OCI-M2 (cell line): ENCODE data around the gene MAN1A1.

Source experiments
- DNase-seq: peaks from one replicate; lab custom pipeline; 2025; ENCODE audit not compliant: unreplicated experiment; lab: John Stamatoyannopoulos, UW

MAN1A1 gene

DNA sequence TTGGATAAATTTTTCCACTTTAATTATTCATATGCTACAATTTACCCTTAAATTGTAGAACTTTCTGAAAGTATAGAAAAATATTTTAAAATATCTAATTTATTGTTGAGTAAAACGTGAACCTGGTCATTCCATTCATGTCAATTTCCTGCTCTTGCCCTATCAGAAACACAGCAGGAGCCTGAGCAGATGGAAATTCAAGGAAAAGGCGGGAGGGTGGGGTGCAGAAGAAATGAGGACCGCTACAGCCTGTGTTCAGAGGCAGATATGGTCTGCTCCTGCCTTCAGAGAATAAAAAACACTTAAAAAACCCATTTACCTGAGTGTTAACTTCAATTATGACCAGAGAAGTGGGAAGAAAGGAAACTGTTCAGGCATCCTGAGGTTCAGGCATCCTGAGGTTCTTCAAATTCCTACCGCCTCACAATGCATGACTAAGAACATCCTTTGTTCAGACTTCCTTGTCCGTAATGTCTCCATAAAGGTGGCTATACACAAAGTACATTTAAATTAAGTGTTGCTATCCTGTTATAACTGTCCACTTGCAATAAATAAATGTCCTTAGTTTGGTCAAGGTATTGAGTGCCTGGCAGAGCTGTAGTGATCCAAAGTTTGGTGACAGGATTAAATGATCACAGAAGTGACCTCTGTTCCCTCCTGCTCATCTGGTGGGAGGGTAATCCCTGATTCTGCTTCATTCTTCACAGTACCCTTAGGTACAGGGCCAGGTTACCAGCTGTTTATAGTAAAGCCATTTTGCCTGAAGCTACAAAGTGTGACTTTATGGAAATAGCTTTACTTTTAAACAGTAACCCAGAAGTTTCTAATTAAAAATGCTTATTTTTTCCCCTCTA lies 109.1 kb downstream of the MAN1A1 start:
- DNase-seq: no peak

- DNase-seq: no peak
These were observed 112.3 kb downstream of the MAN1A1 start for GRCh38 chr6:119237177-119237715.

- no peak for DNase-seq
These were observed 114.6 kb downstream of the MAN1A1 start for GRCh38 chr6:119234941-119235340.

DNA sequence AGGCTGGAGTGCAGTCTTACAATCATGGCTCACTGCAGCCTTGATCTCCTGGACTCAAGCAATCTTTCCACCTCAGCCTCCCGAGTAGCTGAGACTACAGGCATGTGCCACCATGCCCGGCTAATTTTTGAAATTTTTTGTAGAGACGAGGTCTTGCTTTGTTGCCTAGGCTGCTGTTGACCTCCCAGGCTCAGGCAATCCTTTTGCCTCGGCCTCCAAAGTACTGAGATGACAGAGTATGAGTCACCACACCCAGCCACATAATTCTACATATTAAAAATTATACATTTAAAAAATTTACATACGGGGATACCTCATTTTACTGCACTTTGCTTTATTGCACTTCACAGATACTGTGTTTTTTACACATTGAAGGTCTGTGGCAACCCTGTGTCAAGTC lies 115.1 kb downstream of the MAN1A1 start:
- no peak for DNase-seq

- DNase-seq: no peak
These were observed 116.1 kb downstream of the MAN1A1 start for GRCh38 chr6:119233312-119233984.

DNA sequence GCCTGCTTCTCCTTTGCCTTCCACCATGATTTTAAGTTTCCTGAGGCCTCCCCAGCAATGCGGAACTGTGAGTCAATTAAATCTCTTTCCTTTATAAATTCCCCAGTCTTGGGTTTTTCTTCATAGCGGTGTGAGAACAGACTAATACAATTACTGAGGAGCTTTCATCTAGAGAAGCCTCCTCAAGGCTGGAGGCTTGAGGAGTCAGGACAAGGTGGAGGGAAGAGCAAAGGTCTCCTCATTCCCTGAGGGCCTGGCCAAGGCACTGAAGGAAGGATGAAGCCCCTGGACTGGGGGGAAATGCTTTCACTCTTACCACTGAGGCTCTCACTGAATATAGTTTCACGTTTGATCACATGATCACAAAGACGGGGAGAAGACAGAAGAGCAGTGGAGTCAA lies 118.2 kb downstream of the MAN1A1 start:
- no peak for DNase-seq

- no peak for DNase-seq
These were observed 119.4 kb downstream of the MAN1A1 start for GRCh38 chr6:119230160-119230559.

GRCh38 chr6:119227377-119227776 lies 122.2 kb downstream of the MAN1A1 start:
- no peak for DNase-seq

- DNase-seq: no peak
These were observed 123.5 kb downstream of the MAN1A1 start for GRCh38 chr6:119226089-119226488.

GRCh38 chr6:119224095-119224701 lies 125.4 kb downstream of the MAN1A1 start:
- DNase-seq: no peak

DNA sequence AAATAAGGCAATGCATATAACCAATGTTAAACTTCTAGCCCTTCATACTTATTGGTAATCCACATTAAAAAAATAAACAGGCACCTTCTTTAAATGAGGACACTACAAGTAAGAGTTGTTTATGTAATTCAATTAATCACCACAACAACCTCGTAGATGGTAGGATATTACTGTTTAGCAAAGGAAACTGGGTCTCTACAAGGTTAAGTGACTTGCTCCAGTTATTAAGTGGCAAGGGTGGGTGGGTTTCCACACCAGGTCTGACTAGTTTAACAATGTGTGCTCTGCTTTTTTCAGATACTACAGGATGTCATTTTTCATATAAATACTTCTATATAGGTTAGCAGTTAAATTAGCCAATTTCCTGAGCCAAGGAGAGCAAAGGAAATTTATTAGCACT lies 129.1 kb downstream of the MAN1A1 start:
- DNase-seq: no peak

GRCh38 chr6:119218548-119218947 lies 131.0 kb downstream of the MAN1A1 start:
- no peak for DNase-seq

DNA sequence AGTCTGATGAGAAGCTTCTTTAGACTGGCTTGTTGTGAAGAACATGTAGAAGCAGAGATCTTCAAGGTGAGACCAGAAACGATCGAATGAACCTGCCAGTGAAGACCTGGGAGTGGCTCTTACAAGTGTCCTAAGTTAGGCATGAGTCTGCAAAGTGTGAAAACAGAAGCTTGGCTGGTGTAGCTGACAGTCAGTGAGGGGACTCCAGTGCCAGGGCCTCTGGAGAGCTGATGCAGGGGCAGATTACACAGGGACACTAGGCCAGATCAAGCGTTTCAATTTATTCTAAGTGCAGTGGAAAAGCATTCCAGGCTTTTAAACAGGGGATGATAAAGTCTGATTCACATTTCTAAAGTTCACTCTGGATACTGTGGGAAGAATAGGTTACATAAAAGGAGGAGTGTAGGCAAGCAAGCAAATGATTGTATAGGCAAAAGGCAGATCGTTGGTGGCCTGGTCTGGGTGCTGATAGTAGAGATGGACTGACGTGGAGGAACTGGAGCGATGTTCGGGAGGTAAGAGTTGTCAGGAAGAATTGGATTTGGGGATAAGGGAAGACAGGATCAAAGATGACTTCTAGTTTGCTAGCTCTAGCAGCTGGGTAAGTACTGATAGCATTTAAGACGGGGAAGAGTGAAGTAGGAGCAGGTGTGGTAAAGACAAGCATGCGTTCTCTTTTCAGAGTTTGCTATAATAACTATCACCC lies 133.5 kb downstream of the MAN1A1 start:
- DNase-seq: no peak

GRCh38 chr6:119215309-119215708 lies 134.3 kb downstream of the MAN1A1 start:
- no peak for DNase-seq

DNA sequence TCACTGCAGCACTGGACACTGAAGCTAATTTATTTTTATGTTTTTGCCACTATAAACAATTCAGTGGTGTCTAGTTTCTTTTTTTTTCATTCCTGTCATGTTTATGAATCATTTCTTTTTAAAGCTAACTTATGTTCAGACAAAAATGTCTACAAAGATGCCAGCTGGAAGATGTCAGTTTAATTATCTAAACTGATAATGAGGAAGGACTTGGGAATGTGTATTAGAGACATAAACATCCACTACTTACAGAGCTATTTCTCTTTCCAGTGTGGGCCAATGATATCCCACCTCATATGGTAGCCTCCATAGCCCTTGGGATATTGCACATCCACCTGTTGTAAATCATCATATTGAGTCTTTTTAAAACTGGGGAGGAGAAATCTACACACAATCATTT lies 139.0 kb downstream of the MAN1A1 start:
- DNase-seq: no peak

GRCh38 chr6:119209452-119210205 lies 139.9 kb downstream of the MAN1A1 start:
- no peak for DNase-seq

GRCh38 chr6:119207971-119208725 lies 141.4 kb downstream of the MAN1A1 start:
- no peak for DNase-seq

GRCh38 chr6:119207327-119207726 lies 142.2 kb downstream of the MAN1A1 start:
- DNase-seq: no peak

DNA sequence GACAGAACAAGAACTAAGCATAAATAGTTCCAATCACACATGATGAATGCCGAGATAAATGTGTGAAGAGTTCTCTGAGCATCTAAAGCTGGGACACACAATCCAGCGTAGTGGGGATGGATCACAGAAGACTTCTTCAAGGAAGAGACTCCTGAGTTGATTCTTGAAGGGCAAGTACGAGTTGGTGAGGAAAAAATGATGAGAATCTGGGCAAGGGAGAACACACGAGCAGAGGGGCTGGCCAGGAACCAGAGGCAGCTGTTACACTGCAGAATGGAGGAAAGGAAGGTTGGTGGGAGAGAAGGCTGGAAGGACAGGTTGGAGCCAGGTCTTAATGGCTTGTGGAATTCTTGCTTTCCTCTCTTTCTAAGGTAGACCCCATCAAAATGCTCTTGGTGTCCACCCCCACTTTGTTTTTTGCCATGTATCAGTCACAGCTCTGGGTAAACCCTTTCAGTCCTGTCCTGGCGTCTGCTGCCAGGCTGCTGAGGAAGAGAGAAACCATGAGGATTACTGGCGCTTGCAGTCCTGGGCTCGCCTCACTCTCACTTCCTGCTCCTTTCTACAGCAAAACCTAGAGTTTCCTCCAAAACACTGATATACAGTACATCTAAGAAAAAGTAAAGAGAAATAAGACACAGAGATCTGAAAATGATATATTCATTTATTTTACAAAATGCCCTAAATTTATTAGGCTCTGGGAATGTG lies 143.5 kb downstream of the MAN1A1 start:
- DNase-seq: no peak
